ENCODE data around the gene ABHD4. TPM values are rescaled to one million over a fixed set of nuclear protein-coding genes. Genes with fewer than 3 reads are reported as not detected.

Gene ABHD4
- total RNA-seq, 6 experiments from 2014 or later = 12.7 to 38.1 (median 18.5) TPM

GRCh38 chr14:22650960-22651521 lies 52.9 kb downstream of the ABHD4 start:
- DNase-seq = no peak
- intact Hi-C loops (cut with DNase I) = loop anchor here (10.0 kb wide), 1 partner anchor 96 kb away; no protein-coding TSS in a partner anchor

GRCh38 chr14:22651586-22651985 lies 53.5 kb downstream of the ABHD4 start:
- no peaks in the 10 kb centered on the region for H3K27me3 ChIP-seq
- ATAC-seq = no peak
- intact Hi-C loops (cut with DNase I) = loop anchor here (10.0 kb wide), 1 partner anchor 97 kb away; no protein-coding TSS in a partner anchor
- 35% methylated on average over 2 of the region's 2 CpGs for WGBS (ENCODE audit: insufficient coverage, low coverage, low lambda C conversion rate, missing lambda C conversion rate)
- no peak overlapping the region for H3K4me3 ChIP-seq
- H3K4me1 ChIP-seq = no peaks in the 10 kb centered on the region
- TF ChIP-seq CTCF (IDR thresholded peaks at IDR 0.05) = no peak
- no peak for TF ChIP-seq POLR2A (IDR thresholded peaks at IDR 0.05)
- H3K36me3 ChIP-seq = no peaks in the 10 kb centered on the region
- no peak overlapping the region for H3K27ac ChIP-seq
- no peak for DNase-seq
- no peaks in the 10 kb centered on the region for H3K9me3 ChIP-seq

More at GRCh38 chr14:22650960-22651521, 52.9 kb downstream of the ABHD4 start:
- no peaks in the 10 kb centered on the region for H3K27me3 ChIP-seq
- H3K36me3 ChIP-seq = no peaks in the 10 kb centered on the region
- TF ChIP-seq POLR2A (IDR thresholded peaks at IDR 0.05) (no peak), CTCF (IDR thresholded peaks at IDR 0.05) (no peak)
- H3K27ac ChIP-seq = no peak overlapping the region
- no peaks in the 10 kb centered on the region for H3K4me1 ChIP-seq
- 52% methylated on average over 2 of the region's 3 CpGs for WGBS (ENCODE audit: insufficient coverage, low coverage, low lambda C conversion rate, missing lambda C conversion rate)
- no peaks in the 10 kb centered on the region for H3K9me3 ChIP-seq
- H3K4me3 ChIP-seq = no peak overlapping the region
- no peak for ATAC-seq

DNA sequence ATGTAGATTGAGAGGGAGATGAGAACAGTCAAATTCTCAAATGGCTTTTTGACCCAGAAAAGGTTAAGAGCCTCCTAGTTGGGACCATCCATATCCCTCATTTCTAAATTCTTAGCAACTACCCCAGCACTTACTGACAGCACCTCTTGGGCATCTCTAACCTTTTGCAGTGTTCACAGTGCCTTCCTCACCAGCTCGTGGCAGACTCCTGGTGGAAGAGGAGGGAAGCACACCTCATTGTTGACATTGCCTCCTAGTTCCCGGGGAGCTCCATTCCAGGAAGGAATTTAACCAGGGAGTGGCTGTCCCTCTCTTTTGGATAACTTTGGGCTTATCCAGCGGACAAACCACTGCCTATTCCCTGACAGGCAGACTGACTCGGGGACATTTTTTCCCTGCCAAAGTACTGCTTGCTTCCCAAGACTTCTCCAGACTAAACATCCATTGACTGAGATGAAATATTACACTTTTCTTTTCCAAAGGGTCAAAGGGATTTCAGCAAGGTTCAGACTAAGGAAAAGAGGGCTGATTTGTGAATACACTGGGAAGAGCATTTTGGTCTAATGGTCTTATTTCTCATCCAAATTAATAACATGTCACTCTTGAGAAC lies 55.0 kb downstream of the ABHD4 start:
- no peaks in the 10 kb centered on the region for H3K4me1 ChIP-seq
- no peaks in the 10 kb centered on the region for H3K36me3 ChIP-seq
- no peak overlapping the region for H3K4me3 ChIP-seq
- H3K27me3 ChIP-seq = no peaks in the 10 kb centered on the region
- H3K9me3 ChIP-seq = no peaks in the 10 kb centered on the region
- H3K27ac ChIP-seq = no peak overlapping the region
- intact Hi-C loops (cut with DNase I) = loop anchor here (10.0 kb wide), 1 partner anchor 98 kb away; no protein-coding TSS in a partner anchor
- TF ChIP-seq POLR2A (IDR thresholded peaks at IDR 0.05) = no peak
- peak; percentile 72 to 85 (median 78) for TF ChIP-seq CTCF (IDR thresholded peaks at IDR 0.05)
- WGBS (ENCODE audit: insufficient coverage, low coverage, low lambda C conversion rate, missing lambda C conversion rate) = 4% methylated on average over 4 of the region's 4 CpGs
- peak in 2 of 3 donors; percentile 52 to 66 for DNase-seq
- peak; percentile 97 to 98 (median 98) for ATAC-seq

DNA sequence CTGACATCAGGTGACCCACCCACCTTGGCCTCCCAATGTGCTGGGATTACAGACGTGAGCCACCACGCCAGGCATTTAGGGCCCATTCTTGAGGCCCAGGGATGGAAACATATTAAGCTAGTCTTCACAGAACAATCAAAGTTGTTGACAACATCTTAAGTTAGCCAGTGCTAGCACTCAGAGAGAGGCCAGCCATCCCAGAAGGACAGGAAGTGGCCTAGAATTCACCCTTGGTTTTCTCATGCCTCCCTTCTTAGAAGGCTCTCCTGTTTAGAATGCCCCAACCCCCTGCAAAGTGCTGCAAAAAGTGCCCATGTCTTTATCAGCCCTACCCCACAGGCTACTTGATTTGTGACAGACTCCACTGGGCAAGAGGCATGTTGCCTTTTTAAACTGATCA lies 58.1 kb downstream of the ABHD4 start:
- H3K27ac ChIP-seq = no peak overlapping the region
- WGBS (ENCODE audit: insufficient coverage, low coverage, low lambda C conversion rate, missing lambda C conversion rate) = no CpG with 5 or more reads among the region's 2 CpGs
- intact Hi-C loops (cut with DNase I) = loop anchor here (10.0 kb wide), 1 partner anchor 101 kb away; no protein-coding TSS in a partner anchor

More for the DNA sequence above, 58.1 kb downstream of the ABHD4 start:
- Histone ChIP-seq H3K9me3 (no peaks in the 10 kb centered on the region), H3K36me3 (no peaks in the 10 kb centered on the region), H3K27me3 (no peaks in the 10 kb centered on the region), H3K4me1 (no peaks in the 10 kb centered on the region), H3K4me3 (no peak overlapping the region)
- no peak for ATAC-seq
- no peak for DNase-seq
- TF ChIP-seq POLR2A (IDR thresholded peaks at IDR 0.05) = no peak
- TF ChIP-seq CTCF (IDR thresholded peaks at IDR 0.05) = no peak
